ENCODE results near the gene LRRTM4. TPM values are rescaled to one million over a fixed set of nuclear protein-coding genes. Genes with fewer than 3 reads are reported as not detected.

LRRTM4 gene
- total RNA-seq, 1 experiment from 2014 or later, result 0.23 TPM

- no peaks in the 10 kb centered on the region; the same call in 1 of the 2 replicates for H3K9me3 ChIP-seq (ENCODE audit: control insufficient read depth, insufficient read depth, low read depth, low read length)
- ChIA-PET CTCF (no interaction called here), POLR2A (no interaction called here)
- BruUV-seq (replicated peaks), result no TSS peak
- H3K4me1 ChIP-seq (ENCODE audit: control insufficient read depth, insufficient read depth, low read length), result no peaks in the 10 kb centered on the region
- no peaks in the 10 kb centered on the region for H3K27me3 ChIP-seq (ENCODE audit: control insufficient read depth, insufficient read depth, low read length)
- ATAC-seq (no peak), DNase-seq (ENCODE audit: low read depth, low spot score) (no peak)
- no peak overlapping the region for H3K27ac ChIP-seq (ENCODE audit: low read length)
- intact Hi-C loops (cut with micrococcal nuclease; ENCODE audit: unreplicated experiment), result no loop called here
- in situ Hi-C loops (cut with HindIII; ENCODE audit: low pct_unique_long_range_greater_than_20kb, low sequenced_read_pairs), result no loop called here
- H3K36me3 ChIP-seq (ENCODE audit: control insufficient read depth, insufficient read depth, low read length), result no peaks in the 10 kb centered on the region
- TF ChIP-seq TCF7L2 (IDR thresholded peaks at IDR 0.05; ENCODE audit: low read depth, low read length) (no peak), REST (IDR thresholded peaks at IDR 0.05; ENCODE audit: insufficient read depth in 1 of 2, low read depth in 2 of 2, low read length in 1 of 2) (no peak), CTCF (IDR thresholded peaks at IDR 0.05) (no peak), POLR2AphosphoS5 (IDR thresholded peaks at IDR 0.05; ENCODE audit: low read depth, low read length) (no peak), SIN3A (IDR thresholded peaks at IDR 0.05; ENCODE audit: borderline replicate concordance, insufficient read depth, low read depth, low read length) (no peak)
- H3K4me3 ChIP-seq (ENCODE audit: low read depth in 2 of 2, low read length in 2 of 2), result no peak overlapping the region
These were observed 772.3 kb downstream of the LRRTM4 start for GRCh38 chr2:76749858-76750257.

- CTCF ChIA-PET, result no interaction called here
- Histone ChIP-seq H3K27me3 (ENCODE audit: control insufficient read depth, insufficient read depth, low read length) (no peaks in the 10 kb centered on the region), H3K27ac (ENCODE audit: low read length) (no peak overlapping the region), H3K36me3 (ENCODE audit: control insufficient read depth, insufficient read depth, low read length) (no peaks in the 10 kb centered on the region), H3K4me1 (ENCODE audit: control insufficient read depth, insufficient read depth, low read length) (no peaks in the 10 kb centered on the region), H3K9me3 (ENCODE audit: control insufficient read depth, insufficient read depth, low read depth, low read length) (no peaks in the 10 kb centered on the region; the same call in 1 of the 2 replicates), H3K4me3 (ENCODE audit: low read depth in 2 of 2, low read length in 2 of 2) (no peak overlapping the region)
- POLR2A ChIA-PET, result no interaction called here
- TF ChIP-seq SIN3A (IDR thresholded peaks at IDR 0.05; ENCODE audit: borderline replicate concordance, insufficient read depth, low read depth, low read length) (no peak), REST (IDR thresholded peaks at IDR 0.05; ENCODE audit: insufficient read depth in 1 of 2, low read depth in 2 of 2, low read length in 1 of 2) (no peak), POLR2AphosphoS5 (IDR thresholded peaks at IDR 0.05; ENCODE audit: low read depth, low read length) (no peak), TCF7L2 (IDR thresholded peaks at IDR 0.05; ENCODE audit: low read depth, low read length) (no peak)
- intact Hi-C loops (cut with micrococcal nuclease; ENCODE audit: unreplicated experiment) (no loop called here), in situ Hi-C loops (cut with HindIII; ENCODE audit: low pct_unique_long_range_greater_than_20kb, low sequenced_read_pairs) (no loop called here)
- ATAC-seq (no peak), DNase-seq (ENCODE audit: low read depth, low spot score) (no peak)
- BruUV-seq (replicated peaks), result no TSS peak
These were observed 773.4 kb downstream of the LRRTM4 start for GRCh38 chr2:76748581-76749296.
